ENCODE measurements around the gene ZC2HC1B. TPM values are rescaled to one million over a fixed set of nuclear protein-coding genes. Genes with fewer than 3 reads are reported as not detected.
"Not testable (repeated sequence)": the region's sequence is repeated elsewhere in the genome, so short reads cannot be mapped to it uniquely, and the experiment has no call there.

ZC2HC1B gene
- total RNA-seq, 2 experiments from 2014 or later: not detected

DNA sequence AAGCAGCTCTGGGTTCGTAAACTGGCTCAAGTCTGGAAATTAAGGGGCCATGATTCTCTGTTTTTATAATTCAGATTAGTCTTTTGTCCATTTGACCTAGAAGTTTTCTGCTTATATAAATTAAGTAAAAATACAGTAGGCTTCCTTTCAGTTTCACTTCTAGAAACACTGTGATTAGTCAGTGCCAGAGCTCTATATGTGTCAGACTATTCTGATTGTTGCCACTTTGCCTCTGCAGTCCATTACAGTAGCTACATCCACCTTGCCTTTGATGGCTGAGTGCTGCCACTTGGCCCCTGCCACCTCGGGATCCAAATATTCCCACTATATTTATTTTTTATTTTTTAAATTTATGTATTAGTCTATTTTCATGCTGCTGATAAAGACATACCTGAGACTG is 7.9 kb downstream of the ZC2HC1B start:
- no peaks in the 10 kb centered on the region for H3K36me3 ChIP-seq (ENCODE audit: insufficient read depth, low read length)
- DNase-seq (peak in 2 of 14 experiments; percentile 2 to 29), ATAC-seq (ENCODE audit: poor library complexity) (no peak)
- Mint-ChIP-seq H3K27me3 (no peaks in the 10 kb centered on the region), H3K4me3 (no peak overlapping the region), H3K4me1 (ENCODE audit: low read depth) (no peaks in the 10 kb centered on the region), H3K27ac (no peak overlapping the region), H3K9me3 (peaks cover 9% of the 10 kb centered on the region), H3K36me3 (ENCODE audit: low read depth) (peaks cover 19% of the 10 kb centered on the region)
- no peaks in the 10 kb centered on the region for H3K9me3 ChIP-seq (ENCODE audit: control insufficient read depth in 1 of 2, insufficient read depth in 1 of 2, low read length in 2 of 2)
- TF ChIP-seq, protein P1, sequence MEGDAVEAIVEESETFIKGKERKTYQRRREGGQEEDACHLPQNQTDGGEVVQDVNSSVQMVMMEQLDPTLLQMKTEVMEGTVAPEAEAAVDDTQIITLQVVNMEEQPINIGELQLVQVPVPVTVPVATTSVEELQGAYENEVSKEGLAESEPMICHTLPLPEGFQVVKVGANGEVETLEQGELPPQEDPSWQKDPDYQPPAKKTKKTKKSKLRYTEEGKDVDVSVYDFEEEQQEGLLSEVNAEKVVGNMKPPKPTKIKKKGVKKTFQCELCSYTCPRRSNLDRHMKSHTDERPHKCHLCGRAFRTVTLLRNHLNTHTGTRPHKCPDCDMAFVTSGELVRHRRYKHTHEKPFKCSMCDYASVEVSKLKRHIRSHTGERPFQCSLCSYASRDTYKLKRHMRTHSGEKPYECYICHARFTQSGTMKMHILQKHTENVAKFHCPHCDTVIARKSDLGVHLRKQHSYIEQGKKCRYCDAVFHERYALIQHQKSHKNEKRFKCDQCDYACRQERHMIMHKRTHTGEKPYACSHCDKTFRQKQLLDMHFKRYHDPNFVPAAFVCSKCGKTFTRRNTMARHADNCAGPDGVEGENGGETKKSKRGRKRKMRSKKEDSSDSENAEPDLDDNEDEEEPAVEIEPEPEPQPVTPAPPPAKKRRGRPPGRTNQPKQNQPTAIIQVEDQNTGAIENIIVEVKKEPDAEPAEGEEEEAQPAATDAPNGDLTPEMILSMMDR (IDR thresholded peaks at IDR 0.05): no peak
- POLR2A ChIA-PET: no interaction called here
- CTCF ChIA-PET: no interaction called here
- no peaks in the 10 kb centered on the region for H3K27me3 ChIP-seq (ENCODE audit: control insufficient read depth in 1 of 2, insufficient read depth in 2 of 2, low read length in 2 of 2)
- intact Hi-C loops (cut with DNase I, micrococcal nuclease): no loop called here
- H3K4me1 ChIP-seq (ENCODE audit: insufficient read depth, low read length): no peaks in the 10 kb centered on the region
- H3K4me3 ChIP-seq (ENCODE audit: low read length): no peak overlapping the region
- H3K27ac ChIP-seq (ENCODE audit: low read depth in 1 of 2, low read length in 2 of 2): no peak overlapping the region

DNA sequence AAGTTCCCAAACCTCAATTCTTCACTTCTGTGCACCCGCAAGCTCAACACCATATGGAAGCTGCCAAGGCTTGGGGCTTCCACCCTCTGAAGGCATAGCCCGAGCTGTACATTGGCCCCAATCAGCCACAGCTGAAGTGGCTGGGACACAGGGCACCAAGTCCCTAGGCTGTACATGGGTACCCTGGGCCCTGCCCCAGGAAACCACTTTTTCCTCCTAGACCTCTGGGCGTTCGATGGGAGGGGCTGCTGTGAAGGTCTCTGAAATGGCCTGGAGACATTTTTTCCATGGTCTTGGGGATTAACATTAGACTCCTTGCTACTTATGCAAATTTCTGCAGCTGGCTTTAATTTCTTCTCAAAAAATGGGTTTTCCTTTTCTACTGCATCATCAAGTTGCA is 9.3 kb downstream of the ZC2HC1B start:
- H3K4me3 ChIP-seq (ENCODE audit: low read length); H3K4me3 Mint-ChIP-seq; H3K27ac Mint-ChIP-seq; H3K9me3 Mint-ChIP-seq; intact Hi-C loops (cut with DNase I, micrococcal nuclease); H3K27me3 ChIP-seq (ENCODE audit: control insufficient read depth in 1 of 2, insufficient read depth in 2 of 2, low read length in 2 of 2); H3K4me1 Mint-ChIP-seq (ENCODE audit: low read depth); H3K27ac ChIP-seq (ENCODE audit: low read depth in 1 of 2, low read length in 2 of 2); ATAC-seq (ENCODE audit: poor library complexity); H3K27me3 Mint-ChIP-seq; CTCF ChIA-PET; DNase-seq; POLR2A ChIA-PET; H3K36me3 ChIP-seq (ENCODE audit: insufficient read depth, low read length); H3K9me3 ChIP-seq (ENCODE audit: control insufficient read depth in 1 of 2, insufficient read depth in 1 of 2, low read length in 2 of 2); H3K4me1 ChIP-seq (ENCODE audit: insufficient read depth, low read length): not testable (repeated sequence)
- H3K36me3 Mint-ChIP-seq (ENCODE audit: low read depth): peaks cover 10% of the 10 kb centered on the region

- H3K4me3 ChIP-seq (ENCODE audit: low read length); H3K4me1 ChIP-seq (ENCODE audit: insufficient read depth, low read length); H3K27me3 ChIP-seq (ENCODE audit: control insufficient read depth in 1 of 2, insufficient read depth in 2 of 2, low read length in 2 of 2); DNase-seq; H3K4me3 Mint-ChIP-seq; H3K4me1 Mint-ChIP-seq (ENCODE audit: low read depth); intact Hi-C loops (cut with DNase I, micrococcal nuclease); ATAC-seq (ENCODE audit: poor library complexity); H3K27me3 Mint-ChIP-seq; H3K27ac ChIP-seq (ENCODE audit: low read depth in 1 of 2, low read length in 2 of 2); H3K9me3 Mint-ChIP-seq; H3K36me3 ChIP-seq (ENCODE audit: insufficient read depth, low read length); H3K36me3 Mint-ChIP-seq (ENCODE audit: low read depth); H3K27ac Mint-ChIP-seq; POLR2A ChIA-PET; CTCF ChIA-PET; H3K9me3 ChIP-seq (ENCODE audit: control insufficient read depth in 1 of 2, insufficient read depth in 1 of 2, low read length in 2 of 2): not testable (repeated sequence)
Observed at GRCh38 chr6:143874503-143874902, 10.2 kb downstream of the ZC2HC1B start.

GRCh38 chr6:143877584-143878271 is 13.5 kb downstream of the ZC2HC1B start:
- ATAC-seq (ENCODE audit: poor library complexity) (no peak), DNase-seq (no peak)
- TF ChIP-seq, protein P1 (IDR thresholded peaks at IDR 0.05): no peak
- Histone ChIP-seq H3K27ac (ENCODE audit: low read depth in 1 of 2, low read length in 2 of 2) (no peak overlapping the region), H3K36me3 (ENCODE audit: insufficient read depth, low read length) (no peaks in the 10 kb centered on the region), H3K27me3 (ENCODE audit: control insufficient read depth in 1 of 2, insufficient read depth in 2 of 2, low read length in 2 of 2) (no peaks in the 10 kb centered on the region), H3K4me1 (ENCODE audit: insufficient read depth, low read length) (no peaks in the 10 kb centered on the region), H3K4me3 (ENCODE audit: low read length) (no peak overlapping the region), H3K9me3 (ENCODE audit: control insufficient read depth in 1 of 2, insufficient read depth in 1 of 2, low read length in 2 of 2) (peaks cover 0 to 3% of the 10 kb centered on the region in 2 experiments)
- POLR2A ChIA-PET: no interaction called here
- no peak overlapping the region for H3K4me3 Mint-ChIP-seq
- intact Hi-C loops (cut with DNase I, micrococcal nuclease): no loop called here
- H3K27ac Mint-ChIP-seq: no peak overlapping the region
- no peaks in the 10 kb centered on the region for H3K27me3 Mint-ChIP-seq
- H3K9me3 Mint-ChIP-seq: peaks cover 2% of the 10 kb centered on the region
- CTCF ChIA-PET: no interaction called here
- H3K4me1 Mint-ChIP-seq (ENCODE audit: low read depth): no peaks in the 10 kb centered on the region
- H3K36me3 Mint-ChIP-seq (ENCODE audit: low read depth): peaks cover 4% of the 10 kb centered on the region
